Panc1 (cell line): ENCODE measurements around the gene KCNB1. TPM values are rescaled to one million over a fixed set of nuclear protein-coding genes. Genes with fewer than 3 reads are reported as not detected.

ENCODE experiments used
- ATAC-seq: fragments of 200-7000 bp; cut with Tn5 transposase; 2 replicates; pipeline ENCODE4 v1.9.1; 2020; ENCODE audit warnings: mild to moderate bottlenecking, moderate library complexity
- BruUV-seq: library from RNA; stranded (reverse); fragments of 400-500 nt; replicated peaks from 2 replicates; lab custom pipeline; 2021; lab: Mats Ljungman, UMichigan
- CTCF ChIA-PET: fragments of 300-600 bp; sonication (Branson Sonifier 250); formaldehyde crosslinking; loops from one replicate; lab custom pipeline; 2022; ENCODE audit warnings: antibody characterized with exemption; lab: Charles Lee
- POLR2A ChIA-PET: fragments of 300-600 bp; sonication (Branson Sonifier 250); formaldehyde crosslinking; loops from one replicate; lab custom pipeline; 2022; ENCODE audit warnings: antibody characterized with exemption; lab: Charles Lee
- DNase-seq: peaks from one replicate; pipeline ENCODE4 v3.0.0-alpha.2; 2010; ENCODE audit warnings: low read depth, low spot score
- H3K27ac ChIP-seq: 2 replicates; pipeline ENCODE4 v1.5.1; 2011; ENCODE audit warnings: mild to moderate bottlenecking, low read length, inconsistent platforms
- H3K27me3 ChIP-seq: fragments of 200-500 bp; sonication (Bioruptor generic); 2 replicates; pipeline ENCODE4 v1.6.0; 2014; ENCODE audit warnings: low read length, inconsistent platforms; ENCODE audit not compliant: control insufficient read depth, insufficient read depth
- H3K36me3 ChIP-seq: fragments of 200-500 bp; sonication (Bioruptor generic); 2 replicates; pipeline ENCODE4 v1.5.1; 2014; ENCODE audit warnings: inconsistent platforms, mild to moderate bottlenecking, low read length, moderate library complexity; ENCODE audit not compliant: control insufficient read depth, insufficient read depth
- H3K4me1 ChIP-seq: 2 replicates; pipeline ENCODE4 v1.5.1; 2011; ENCODE audit warnings: inconsistent platforms, mild to moderate bottlenecking, low read length, moderate library complexity; ENCODE audit not compliant: control insufficient read depth, insufficient read depth
- H3K4me3 ChIP-seq, 2 experiments: 2 replicates each; pipeline ENCODE4 v1.5.1; 2011 to 2012; ENCODE audit warnings: low read depth in 2 of 2, low read length in 2 of 2, mild to moderate bottlenecking in 2 of 2, inconsistent platforms in 1 of 2, moderate library complexity in 1 of 2
- H3K9me3 ChIP-seq: fragments of 200-500 bp; sonication (Bioruptor generic); 2 replicates; pipeline ENCODE4 v1.5.1; 2014; ENCODE audit warnings: low read depth, mild to moderate bottlenecking, inconsistent platforms, low read length, moderate library complexity; ENCODE audit not compliant: control insufficient read depth, insufficient read depth
- CTCF ChIP-seq: fragments of 450-650 bp; IDR thresholded peaks from 2 replicates; pipeline ENCODE4 v1.5.1; 2017; ENCODE audit warnings: mild to moderate bottlenecking
- POLR2AphosphoS5 ChIP-seq: IDR thresholded peaks from 2 replicates; pipeline ENCODE4 v1.6.1; 2012; ENCODE audit warnings: mild to moderate bottlenecking, low read depth, low read length, moderate library complexity
- REST ChIP-seq, 2 experiments: IDR thresholded peaks; 2 replicates each; pipeline ENCODE4 v1.6.1; 2011 to 2012; ENCODE audit warnings: low read depth in 2 of 2, control low read depth in 1 of 2, low read length in 1 of 2, mild to moderate bottlenecking in 1 of 2, moderate library complexity in 1 of 2; ENCODE audit not compliant: insufficient read depth in 1 of 2
- SIN3A ChIP-seq: IDR thresholded peaks from 2 replicates; pipeline ENCODE4 v1.6.1; 2012; ENCODE audit warnings: low read depth, mild to moderate bottlenecking, low read length, moderate library complexity, borderline replicate concordance; ENCODE audit not compliant: insufficient read depth
- TCF7L2 ChIP-seq: IDR thresholded peaks from 2 replicates; pipeline ENCODE4 v1.6.1; 2011; ENCODE audit warnings: mild to moderate bottlenecking, low read depth, low read length, inconsistent platforms
- in situ Hi-C: cut with HindIII; loops from 2 replicates; pipeline ENCODE4 v1.10.0; 2016; ENCODE audit warnings: low sequenced_read_pairs, low pct_unique_long_range_greater_than_20kb
- intact Hi-C: fragments of 100-400 bp; cut with micrococcal nuclease; formaldehyde crosslinking; loops from one replicate; pipeline ENCODE4 v1.10.0; 2022; ENCODE audit not compliant: unreplicated experiment
- total RNA-seq: library from RNA; stranded (reverse); gene quantifications from one replicate; pipeline ENCODE4 v1.2.1, GENCODE V29; 2021; ENCODE audit not compliant: unreplicated experiment

Gene KCNB1
- total RNA-seq, 1 experiment from 2014 or later: 11.1 TPM

GRCh38 chr20:49419785-49420184 is 62.7 kb downstream of the KCNB1 start:
- Histone ChIP-seq H3K4me1 (no peaks in the 10 kb centered on the region), H3K9me3 (no peaks in the 10 kb centered on the region), H3K4me3 (no peak overlapping the region), H3K27me3 (no peaks in the 10 kb centered on the region), H3K27ac (no peak overlapping the region), H3K36me3 (no peaks in the 10 kb centered on the region)
- intact Hi-C loops: no loop called here
- no peak for DNase-seq
- in situ Hi-C loops: no loop called here
- ChIA-PET CTCF (no interaction called here), POLR2A (no interaction called here)
- TF ChIP-seq SIN3A (no peak), CTCF (no peak), REST (IDR thresholded peaks at IDR 0.05; ENCODE audit: insufficient read depth in 1 of 2, low read depth in 2 of 2, low read length in 1 of 2) (no peak), POLR2AphosphoS5 (no peak), TCF7L2 (no peak)
- no TSS peak for BruUV-seq
- ATAC-seq: no peak

GRCh38 chr20:49418809-49419208 is 63.7 kb downstream of the KCNB1 start:
- Histone ChIP-seq H3K9me3 (no peaks in the 10 kb centered on the region), H3K4me1 (no peaks in the 10 kb centered on the region), H3K4me3 (no peak overlapping the region), H3K36me3 (no peaks in the 10 kb centered on the region), H3K27ac (0 out of 2 replicates have a peak overlapping the region, but pooled peaks have one; percentile 10), H3K27me3 (no peaks in the 10 kb centered on the region)
- DNase-seq: no peak
- TF ChIP-seq REST (IDR thresholded peaks at IDR 0.05; ENCODE audit: insufficient read depth in 1 of 2, low read depth in 2 of 2, low read length in 1 of 2): no peak
- TF ChIP-seq SIN3A: no peak
- no peak for TF ChIP-seq POLR2AphosphoS5
- no peak for TF ChIP-seq TCF7L2
- no peak for TF ChIP-seq CTCF
- POLR2A ChIA-PET: no interaction called here
- in situ Hi-C loops (no loop called here), intact Hi-C loops (no loop called here)
- BruUV-seq: no TSS peak
- CTCF ChIA-PET: no interaction called here
- no peak for ATAC-seq
